ENCODE data around the gene COL26A1.

DNA sequence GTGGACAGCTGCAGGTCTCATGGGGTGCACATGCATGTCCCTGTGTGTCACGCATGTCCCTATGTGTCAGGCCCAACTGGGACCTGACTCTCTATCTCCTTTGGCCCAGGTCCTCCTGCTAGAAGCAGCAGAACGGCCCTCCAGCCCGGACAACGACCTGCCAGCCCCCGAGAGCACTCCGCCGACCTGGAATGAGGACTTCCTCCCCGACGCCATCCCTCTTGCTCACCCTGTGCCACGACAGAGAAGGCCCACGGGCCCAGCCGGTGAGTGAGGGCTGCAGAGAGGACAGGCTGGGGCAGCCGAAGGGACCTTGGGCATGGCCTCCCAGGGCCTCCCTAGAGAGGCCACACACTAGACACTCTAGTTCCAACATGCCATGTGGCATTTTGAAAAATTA, 177.1 kb downstream of the COL26A1 start:
- TF ChIP-seq POLR2A (IDR thresholded peaks at IDR 0.05; ENCODE audit: low read depth, low read length) (no peak), RFX5 (IDR thresholded peaks at IDR 0.05; ENCODE audit: low read depth, low read length) (no peak), NFE2L2 (IDR thresholded peaks at IDR 0.05; ENCODE audit: low read depth, low read length) (no peak), MAZ (IDR thresholded peaks at IDR 0.05; ENCODE audit: borderline replicate concordance, low read depth, low read length) (no peak), RCOR1 (IDR thresholded peaks at IDR 0.05; ENCODE audit: insufficient replicate concordance, low read length) (no peak), FOS (IDR thresholded peaks at IDR 0.05; ENCODE audit: low read depth, low read length) (no peak), CEBPB (IDR thresholded peaks at IDR 0.05; ENCODE audit: low read depth, low read length) (no peak)
- TF ChIP-seq, protein P1, sequence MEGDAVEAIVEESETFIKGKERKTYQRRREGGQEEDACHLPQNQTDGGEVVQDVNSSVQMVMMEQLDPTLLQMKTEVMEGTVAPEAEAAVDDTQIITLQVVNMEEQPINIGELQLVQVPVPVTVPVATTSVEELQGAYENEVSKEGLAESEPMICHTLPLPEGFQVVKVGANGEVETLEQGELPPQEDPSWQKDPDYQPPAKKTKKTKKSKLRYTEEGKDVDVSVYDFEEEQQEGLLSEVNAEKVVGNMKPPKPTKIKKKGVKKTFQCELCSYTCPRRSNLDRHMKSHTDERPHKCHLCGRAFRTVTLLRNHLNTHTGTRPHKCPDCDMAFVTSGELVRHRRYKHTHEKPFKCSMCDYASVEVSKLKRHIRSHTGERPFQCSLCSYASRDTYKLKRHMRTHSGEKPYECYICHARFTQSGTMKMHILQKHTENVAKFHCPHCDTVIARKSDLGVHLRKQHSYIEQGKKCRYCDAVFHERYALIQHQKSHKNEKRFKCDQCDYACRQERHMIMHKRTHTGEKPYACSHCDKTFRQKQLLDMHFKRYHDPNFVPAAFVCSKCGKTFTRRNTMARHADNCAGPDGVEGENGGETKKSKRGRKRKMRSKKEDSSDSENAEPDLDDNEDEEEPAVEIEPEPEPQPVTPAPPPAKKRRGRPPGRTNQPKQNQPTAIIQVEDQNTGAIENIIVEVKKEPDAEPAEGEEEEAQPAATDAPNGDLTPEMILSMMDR (conservative IDR thresholded peaks at IDR 0.05; ENCODE audit: low read depth, low read length): no peak
- TF ChIP-seq, protein P2, sequence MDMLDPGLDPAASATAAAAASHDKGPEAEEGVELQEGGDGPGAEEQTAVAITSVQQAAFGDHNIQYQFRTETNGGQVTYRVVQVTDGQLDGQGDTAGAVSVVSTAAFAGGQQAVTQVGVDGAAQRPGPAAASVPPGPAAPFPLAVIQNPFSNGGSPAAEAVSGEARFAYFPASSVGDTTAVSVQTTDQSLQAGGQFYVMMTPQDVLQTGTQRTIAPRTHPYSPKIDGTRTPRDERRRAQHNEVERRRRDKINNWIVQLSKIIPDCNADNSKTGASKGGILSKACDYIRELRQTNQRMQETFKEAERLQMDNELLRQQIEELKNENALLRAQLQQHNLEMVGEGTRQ (IDR thresholded peaks at IDR 0.05; ENCODE audit: low read depth, low read length): no peak
